HCT116 (cell line): Measurements from ENCODE around the gene CD160. TPM values are rescaled to one million over a fixed set of nuclear protein-coding genes. Genes with fewer than 3 reads are reported as not detected.
A peak's percentile ranks its signal among the peaks of the same experiment; 100 is the strongest.

Source experiments
- ATAC-seq: fragments of 200-7000 bp; cut with Tn5 transposase; 2 replicates; pipeline ENCODE4 v1.9.1; 2020; ENCODE audit warnings: mild to moderate bottlenecking, moderate library complexity
- BruUV-seq: library from RNA; stranded (reverse); fragments of 400-500 nt; replicated peaks from 2 replicates; lab custom pipeline; 2021; lab: Mats Ljungman, UMichigan
- CTCF ChIA-PET: fragments of 300-600 bp; sonication (Branson Sonifier 250); formaldehyde crosslinking; loops from one replicate; lab custom pipeline; 2021; ENCODE audit warnings: antibody characterized with exemption; lab: Charles Lee
- POLR2A ChIA-PET: fragments of 300-600, 350-600 bp; sonication (Branson Sonifier 250); formaldehyde crosslinking; loops from one replicate; lab custom pipeline; 2021; ENCODE audit warnings: antibody characterized with exemption; lab: Charles Lee
- RAD21 ChIA-PET, 2 experiments: fragments of 300-600 bp; sonication (Branson Sonifier 250); formaldehyde crosslinking; loops; one replicate each; lab custom pipeline; 2023; ENCODE audit warnings: low total read pairs in 2 of 2; ENCODE audit not compliant: uncharacterized antibody in 2 of 2, unreplicated experiment in 2 of 2, low non-redundant PET in 1 of 2; lab: Charles Lee
- DNase-seq: peaks from one replicate; pipeline ENCODE4 v3.0.0-alpha.2; 2010; ENCODE audit warnings: low read depth, low spot score
- H2AFZ ChIP-seq: fragments of 200-600 bp; shearing (Covaris generic), sonication (generic); 2 replicates; pipeline ENCODE4 v1.6.1; 2017; ENCODE audit warnings: low read depth, mixed run types, mixed read lengths, antibody characterized with exemption, low read length; ENCODE audit not compliant: poor library complexity, severe bottlenecking
- H3K27ac ChIP-seq: 2 replicates; pipeline ENCODE4 v1.5.1; 2012; ENCODE audit warnings: low read depth, low read length
- H3K27me3 ChIP-seq: fragments of 200-600 bp; sonication (generic); 2 replicates; pipeline ENCODE4 v1.6.1; 2016; ENCODE audit warnings: mixed run types, low read length, mixed read lengths; ENCODE audit not compliant: insufficient read depth
- H3K36me3 ChIP-seq, 2 experiments: fragments of 200-500 bp in 1 of 2; fragments of 200-600 bp in 1 of 2; sonication (Bioruptor generic) in 1 of 2; sonication (generic) in 1 of 2; 2 replicates each; pipeline versions ENCODE4 v1.5.1 to v1.6.1; 2014 to 2016; ENCODE audit warnings: low read length in 2 of 2, inconsistent platforms in 1 of 2, mixed read lengths in 1 of 2, mixed run types in 1 of 2; ENCODE audit not compliant: insufficient read depth in 2 of 2, control insufficient read depth in 1 of 2
- H3K4me1 ChIP-seq, 2 experiments: fragments of 200-600 bp in 1 of 2; sonication (generic) in 1 of 2; 2 replicates each; pipeline versions ENCODE4 v1.5.1 to v1.6.1; 2012 to 2017; ENCODE audit warnings: low read length in 2 of 2, inconsistent platforms in 1 of 2, mild to moderate bottlenecking in 1 of 2, mixed read lengths in 1 of 2, mixed run types in 1 of 2, moderate library complexity in 1 of 2; ENCODE audit not compliant: insufficient read depth in 2 of 2, control insufficient read depth in 1 of 2
- H3K4me2 ChIP-seq: fragments of 200-600 bp; sonication (generic); 2 replicates; pipeline ENCODE4 v1.6.1; 2017; ENCODE audit warnings: mixed run types, low read length, mixed read lengths
- H3K4me3 ChIP-seq, 2 experiments: fragments of 200-600 bp in 1 of 2; sonication (generic) in 1 of 2; replicated peaks in 1 of 2; 2 replicates each; pipeline ENCODE4 v1.5.1; 2011 to 2016; ENCODE audit warnings: low read length in 2 of 2, control low read depth in 1 of 2, low read depth in 1 of 2, mild to moderate bottlenecking in 1 of 2, mixed read lengths in 1 of 2, mixed run types in 1 of 2
- H3K79me2 ChIP-seq: fragments of 200-600 bp; sonication (generic); 2 replicates; pipeline ENCODE4 v1.6.1; 2017; ENCODE audit warnings: mild to moderate bottlenecking, mixed run types, low read length, moderate library complexity, mixed read lengths; ENCODE audit not compliant: insufficient read depth
- H3K9ac ChIP-seq: fragments of 200-600 bp; sonication (generic); 2 replicates; pipeline ENCODE4 v1.6.1; 2016; ENCODE audit warnings: low read length, mixed read lengths
- H3K9me2 ChIP-seq: fragments of 200-600 bp; sonication (generic), shearing (Covaris generic); 2 replicates; pipeline ENCODE4 v1.6.1; 2017; ENCODE audit warnings: mixed run types, mild to moderate bottlenecking, moderate library complexity; ENCODE audit not compliant: insufficient read depth
- H3K9me3 ChIP-seq, 2 experiments: fragments of 200-500 bp in 1 of 2; fragments of 200-600 bp in 1 of 2; sonication (Bioruptor generic) in 1 of 2; sonication (generic) in 1 of 2; 2 replicates each; pipeline ENCODE4 v1.6.1; 2014 to 2017; ENCODE audit warnings: low read length in 2 of 2, mixed read lengths in 2 of 2, inconsistent platforms in 1 of 2, low read depth in 1 of 2, mild to moderate bottlenecking in 1 of 2, mixed run types in 1 of 2, moderate library complexity in 1 of 2; ENCODE audit not compliant: control insufficient read depth in 1 of 2, insufficient read depth in 1 of 2
- H4K20me1 ChIP-seq: fragments of 200-600 bp; sonication (generic), shearing (Covaris generic); 2 replicates; pipeline ENCODE4 v1.6.1; 2017; ENCODE audit warnings: mixed run types, mild to moderate bottlenecking, moderate library complexity; ENCODE audit not compliant: insufficient read depth
- ELF1 ChIP-seq: IDR thresholded peaks from 2 replicates; pipeline ENCODE4 v1.6.1; 2012; ENCODE audit warnings: low read depth, borderline replicate concordance
- EZH2 ChIP-seq: fragments of 200-600 bp; sonication (generic); IDR thresholded peaks from 2 replicates; pipeline ENCODE4 v1.6.1; 2017; ENCODE audit warnings: antibody characterized with exemption, mixed run types
- FOSL1 ChIP-seq: IDR thresholded peaks from 2 replicates; pipeline ENCODE4 v1.6.1; 2012; ENCODE audit warnings: low read depth
- JUND ChIP-seq: IDR thresholded peaks from 2 replicates; pipeline ENCODE4 v1.6.1; 2012
- SRF ChIP-seq: IDR thresholded peaks from 2 replicates; pipeline ENCODE4 v1.6.1; 2012; ENCODE audit warnings: low read depth
- TCF7L2 ChIP-seq: IDR thresholded peaks from 2 replicates; pipeline ENCODE4 v1.7.0; 2011; ENCODE audit warnings: borderline replicate concordance, inconsistent platforms; ENCODE audit not compliant: insufficient read depth, insufficient read length; ENCODE audit errors: extremely low read depth
- ZNF274 ChIP-seq: fragments of 200-500 bp; sonication (Bioruptor generic); IDR thresholded peaks from 2 replicates; pipeline ENCODE4 v1.6.1; 2014; ENCODE audit warnings: mild to moderate bottlenecking, low read depth, low read length, inconsistent platforms
- intact Hi-C: fragments of 100-400 bp; cut with micrococcal nuclease; formaldehyde crosslinking; loops from 2 replicates; pipeline ENCODE4 v1.10.0; 2022
- total RNA-seq: library from RNA; stranded (reverse); gene quantifications from one replicate; pipeline ENCODE4 v1.2.1, GENCODE V29; 2021; ENCODE audit not compliant: unreplicated experiment
- TF ChIP-seq, protein P1 (sequence below): IDR thresholded peaks from 2 replicates; pipeline ENCODE4 v1.6.1; 2012
- TF ChIP-seq, protein P2 (sequence below): IDR thresholded peaks from 2 replicates; pipeline ENCODE4 v1.6.1; 2012

CD160 gene
- total RNA-seq, 1 experiment from 2014 or later: not detected

- TF ChIP-seq ELF1: no peak
- TF ChIP-seq, protein P1, sequence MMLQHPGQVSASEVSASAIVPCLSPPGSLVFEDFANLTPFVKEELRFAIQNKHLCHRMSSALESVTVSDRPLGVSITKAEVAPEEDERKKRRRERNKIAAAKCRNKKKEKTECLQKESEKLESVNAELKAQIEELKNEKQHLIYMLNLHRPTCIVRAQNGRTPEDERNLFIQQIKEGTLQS: no peak
- TF ChIP-seq, protein P2, sequence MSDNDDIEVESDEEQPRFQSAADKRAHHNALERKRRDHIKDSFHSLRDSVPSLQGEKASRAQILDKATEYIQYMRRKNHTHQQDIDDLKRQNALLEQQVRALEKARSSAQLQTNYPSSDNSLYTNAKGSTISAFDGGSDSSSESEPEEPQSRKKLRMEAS: no peak
- TF ChIP-seq ZNF274: no peak
- no peak for TF ChIP-seq SRF
- no peak for TF ChIP-seq TCF7L2
- no peak for TF ChIP-seq FOSL1
- TF ChIP-seq EZH2: no peak
- TF ChIP-seq, all 23 proteins: peak for 0
- RAD21 ChIA-PET: no interaction called here
- Histone ChIP-seq H3K27me3 (no peaks in the 10 kb centered on the region), H3K4me2 (peak within 1 kb of the TSS; percentile 41), H3K9ac (0 out of 2 replicates have a peak within 1 kb of the TSS, but pooled peaks have one; percentile 10), H4K20me1 (no peaks in the 10 kb centered on the region), H3K27ac (no peak within 1 kb of the TSS), H2AFZ (no peak within 1 kb of the TSS), H3K79me2 (no peaks in the 10 kb centered on the region), H3K4me1 (peaks cover 4 to 27% of the 10 kb centered on the region in 2 experiments; a peak in 3 of 4 replicates), H3K9me2 (no peaks in the 10 kb centered on the region), H3K4me3 (no peak within 1 kb of the TSS), H3K9me3 (no peaks in the 10 kb centered on the region), H3K36me3 (no peaks in the 10 kb centered on the region)
- no TSS peak for BruUV-seq
- POLR2A ChIA-PET: no interaction called here
- CTCF ChIA-PET: no interaction called here
- intact Hi-C loops: no loop called here
- no peak for DNase-seq
- no peak for ATAC-seq
Measured at GRCh38 chr1:145707183-145707867, 12.0 kb upstream of the CD160 start, which contains the start of gene PDZK1. PDZK1 (minus strand) TSS chr1:145707368; CDS start chr1:145688021, 19,347 bp downstream.

DNA sequence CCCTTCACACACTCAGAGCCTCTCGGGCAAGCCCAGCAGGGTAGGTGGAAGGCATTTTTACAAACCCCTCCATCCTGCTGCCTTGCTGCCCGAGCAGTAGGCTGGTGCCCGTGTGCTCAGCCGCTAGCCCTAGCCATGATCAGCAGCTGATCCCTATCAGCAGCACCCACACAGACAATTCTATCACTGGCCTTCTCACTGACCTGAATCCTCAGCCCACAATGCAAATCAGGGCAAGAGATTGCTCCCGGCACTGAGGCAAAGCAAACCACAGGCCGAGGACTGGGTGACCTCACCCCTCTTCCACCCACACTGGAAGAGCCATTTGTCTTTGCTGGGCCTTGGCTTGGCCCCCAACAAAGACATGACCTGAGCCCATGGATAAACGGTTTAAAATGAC is 11.2 kb upstream of the CD160 start:
- TF ChIP-seq JUND: no peak
- TF ChIP-seq, all 23 proteins: peak for 0
- ChIA-PET POLR2A (no interaction called here), CTCF (no interaction called here), RAD21 (no interaction called here)
- intact Hi-C loops: no loop called here
- ATAC-seq: no peak
- Histone ChIP-seq H3K9me3 (no peaks in the 10 kb centered on the region), H3K9me2 (no peaks in the 10 kb centered on the region), H3K4me3 (no peak overlapping the region), H4K20me1 (no peaks in the 10 kb centered on the region), H3K4me1 (peaks cover 4 to 27% of the 10 kb centered on the region in 2 experiments; a peak in 3 of 4 replicates), H3K79me2 (no peaks in the 10 kb centered on the region), H2AFZ (no peak overlapping the region), H3K36me3 (no peaks in the 10 kb centered on the region), H3K27me3 (no peaks in the 10 kb centered on the region), H3K4me2 (no peak overlapping the region), H3K9ac (no peak overlapping the region), H3K27ac (no peak overlapping the region)
- no peak for DNase-seq
- BruUV-seq: no TSS peak
